BJ (cell line): ENCODE data around the gene RAP1GDS1. TPM values are rescaled to one million over a fixed set of nuclear protein-coding genes. Genes with fewer than 3 reads are reported as not detected.

Experiments used
- CTCF ChIA-PET: fragments of 350-600 bp; formaldehyde crosslinking; extraction: SDS; loops from one replicate; lab custom pipeline; 2021; ENCODE audit warnings: antibody characterized with exemption, inconsistent platforms; lab: Yijun Ruan, JAX
- POLR2A ChIA-PET: fragments of 300-600 bp; sonication (Branson Sonifier 250); formaldehyde crosslinking; extraction: SDS; loops from one replicate; lab custom pipeline; 2021; ENCODE audit warnings: antibody characterized with exemption; lab: Charles Lee
- DNase-seq: peaks from one replicate; pipeline ENCODE4 v3.0.0-alpha.2; 2011; ENCODE audit warnings: low read depth
- H3K27me3 ChIP-seq: 2 replicates; pipeline ENCODE4 v1.6.0; 2011; ENCODE audit warnings: low read length; ENCODE audit not compliant: control insufficient read depth, insufficient read depth
- H3K36me3 ChIP-seq: 2 replicates; pipeline ENCODE4 v1.5.1; 2011; ENCODE audit warnings: low read length; ENCODE audit not compliant: control insufficient read depth, insufficient read depth
- H3K4me3 ChIP-seq: 2 replicates; pipeline ENCODE4 v1.5.1; 2011; ENCODE audit warnings: low read depth, mild to moderate bottlenecking, control low read depth, low read length
- CTCF ChIP-seq: IDR thresholded peaks from 2 replicates; pipeline ENCODE4 v1.5.1; 2011; ENCODE audit warnings: low read depth, mild to moderate bottlenecking, control low read depth, inconsistent platforms, low read length, moderate library complexity; ENCODE audit not compliant: insufficient read depth
- polyA plus RNA-seq: library from polyadenylated mRNA; depleted of rRNA; stranded (reverse); fragments of >200 nt; gene quantifications from 2 replicates; pipeline ENCODE4 v1.2.3, GENCODE V29; 2011

Gene RAP1GDS1
- polyA plus RNA-seq, 1 experiment, result 35.1 TPM

GRCh38 chr4:98374643-98375042, 113.5 kb downstream of the RAP1GDS1 start:
- H3K27me3 ChIP-seq, result no peaks in the 10 kb centered on the region
- no peaks in the 10 kb centered on the region; the same call in 1 of the 2 replicates for H3K36me3 ChIP-seq
- DNase-seq, result no peak
- TF ChIP-seq CTCF, result no peak
- CTCF ChIA-PET, result no interaction called here
- no peak overlapping the region for H3K4me3 ChIP-seq
- POLR2A ChIA-PET, result interaction anchor here (0.6 kb wide), 1 partner anchor 78 kb away, joined by 3 read pairs; no protein-coding TSS in a partner anchor

- H3K36me3 ChIP-seq, result no peaks in the 10 kb centered on the region; the same call in 1 of the 2 replicates
- no peak for DNase-seq
- ChIA-PET CTCF (interaction anchor here (1.0 kb wide), 1 partner anchor 10 kb away, joined by 4 read pairs; no protein-coding TSS in a partner anchor), POLR2A (no interaction called here)
- no peak for TF ChIP-seq CTCF
- H3K27me3 ChIP-seq, result no peaks in the 10 kb centered on the region
- no peak overlapping the region for H3K4me3 ChIP-seq
These were observed 116.4 kb downstream of the RAP1GDS1 start for GRCh38 chr4:98377559-98377958.

GRCh38 chr4:98381306-98381705, 120.1 kb downstream of the RAP1GDS1 start:
- TF ChIP-seq CTCF, result no peak
- Histone ChIP-seq H3K36me3 (no peaks in the 10 kb centered on the region), H3K27me3 (no peaks in the 10 kb centered on the region), H3K4me3 (no peak overlapping the region)
- ChIA-PET POLR2A (no interaction called here), CTCF (interaction anchor here (0.6 kb wide), 1 partner anchor 162 kb away, joined by 4 read pairs; no protein-coding TSS in a partner anchor)
- DNase-seq, result no peak

- DNase-seq, result no peak
- no peak for TF ChIP-seq CTCF
- ChIA-PET POLR2A (no interaction called here), CTCF (interaction anchor here (0.7 kb wide), 1 partner anchor 250 kb away, joined by 3 read pairs; no protein-coding TSS in a partner anchor)
- Histone ChIP-seq H3K4me3 (no peak overlapping the region), H3K36me3 (no peaks in the 10 kb centered on the region), H3K27me3 (no peaks in the 10 kb centered on the region)
These were observed 122.4 kb downstream of the RAP1GDS1 start for GRCh38 chr4:98383431-98384106.

GRCh38 chr4:98385831-98386230, 124.6 kb downstream of the RAP1GDS1 start:
- CTCF ChIA-PET, result no interaction called here
- no peak for DNase-seq
- no peak for TF ChIP-seq CTCF

More at GRCh38 chr4:98385831-98386230, 124.6 kb downstream of the RAP1GDS1 start:
- POLR2A ChIA-PET, result no interaction called here
- Histone ChIP-seq H3K27me3 (no peaks in the 10 kb centered on the region), H3K4me3 (no peak overlapping the region), H3K36me3 (no peaks in the 10 kb centered on the region)
